Melanocyte of skin (primary cell): Measurements from ENCODE around the gene TMEM178B. TPM values are rescaled to one million over a fixed set of nuclear protein-coding genes. Genes with fewer than 3 reads are reported as not detected.

ENCODE experiments used
- small RNA-seq, 2 donors: library from RNA; depleted of rRNA; stranded (forward); fragments of <200 nt; gene quantifications; one replicate each; pipeline ENCODE3, GENCODE V24; 2012
- total RNA-seq, 2 donors: library from RNA; depleted of rRNA; stranded (reverse); fragments of >200 nt; gene quantifications; 2 replicates each; pipeline ENCODE4 v1.2.3, GENCODE V29; 2012

The TMEM178B gene
- total RNA-seq, result 1 to 10 TPM in 1 of 2 donors, under 1 TPM in 1; under 0.01 to 1.7 TPM

DNA sequence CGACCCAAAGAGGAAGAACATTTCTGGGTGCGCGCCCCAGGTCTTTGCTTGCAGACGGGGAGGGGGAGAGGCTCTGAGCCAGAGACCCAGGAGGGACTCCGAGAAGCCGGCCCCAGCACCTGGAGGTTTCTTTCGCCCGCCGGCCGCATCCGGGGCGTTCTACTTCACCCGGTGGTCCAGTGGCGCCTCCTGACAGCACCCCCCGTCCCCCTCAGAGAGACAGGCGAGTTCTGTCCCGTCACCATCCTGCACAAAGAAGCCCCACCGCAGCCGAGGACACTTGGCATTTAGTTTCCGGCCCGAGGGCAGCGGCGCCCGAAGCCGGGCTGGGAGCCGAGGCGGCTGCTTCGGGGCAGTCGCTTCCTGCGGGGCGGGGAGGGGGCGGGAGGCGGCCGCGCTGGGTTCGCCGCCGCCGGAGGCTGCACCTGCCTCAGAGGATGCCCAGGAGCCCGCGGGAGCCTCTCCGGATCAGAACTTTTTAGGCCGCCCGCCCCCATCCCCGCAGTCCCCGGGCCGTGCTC, at the start of gene TMEM178B:
TMEM178B (plus strand) TSS at position 424 of the 521 bp plus-strand sequence.

Small RNA genes lying within 50 kb of the gene (small RNA-seq; reads per million reads assigned to genes)
- gene AC006362.1 (0 reads per million in 2 donors), gene RNU4-74P (0 reads per million in 2 donors)

Other genes starting within 250 kb of the TMEM178B start
- 10 to 100 TPM; 22.6 to 31.3 TPM for gene BRAF, start 149.1 kb upstream of the TMEM178B start, total RNA-seq
- gene MRPS33, start 59.1 kb upstream of the TMEM178B start, total RNA-seq, result 10 to 100 TPM; 11.7 to 24.6 TPM